GM18507 (cell line): Measurements from ENCODE around the gene AMBRA1.
"Not testable (repeated sequence)": the region's sequence is repeated elsewhere in the genome, so short reads cannot be mapped to it uniquely, and the experiment has no call there.

Source experiments
- DNase-seq: peaks from one replicate; pipeline ENCODE4 v3.0.0; 2011; ENCODE audit warnings: low read depth; ENCODE audit not compliant: insufficient read length; ENCODE audit errors: extremely low spot score
- FAIRE-seq: peaks from 2 replicates; lab custom pipeline; 2011; peaks lifted over from hg19 to GRCh38; lab: Jason Lieb, UNC

The AMBRA1 gene

DNA sequence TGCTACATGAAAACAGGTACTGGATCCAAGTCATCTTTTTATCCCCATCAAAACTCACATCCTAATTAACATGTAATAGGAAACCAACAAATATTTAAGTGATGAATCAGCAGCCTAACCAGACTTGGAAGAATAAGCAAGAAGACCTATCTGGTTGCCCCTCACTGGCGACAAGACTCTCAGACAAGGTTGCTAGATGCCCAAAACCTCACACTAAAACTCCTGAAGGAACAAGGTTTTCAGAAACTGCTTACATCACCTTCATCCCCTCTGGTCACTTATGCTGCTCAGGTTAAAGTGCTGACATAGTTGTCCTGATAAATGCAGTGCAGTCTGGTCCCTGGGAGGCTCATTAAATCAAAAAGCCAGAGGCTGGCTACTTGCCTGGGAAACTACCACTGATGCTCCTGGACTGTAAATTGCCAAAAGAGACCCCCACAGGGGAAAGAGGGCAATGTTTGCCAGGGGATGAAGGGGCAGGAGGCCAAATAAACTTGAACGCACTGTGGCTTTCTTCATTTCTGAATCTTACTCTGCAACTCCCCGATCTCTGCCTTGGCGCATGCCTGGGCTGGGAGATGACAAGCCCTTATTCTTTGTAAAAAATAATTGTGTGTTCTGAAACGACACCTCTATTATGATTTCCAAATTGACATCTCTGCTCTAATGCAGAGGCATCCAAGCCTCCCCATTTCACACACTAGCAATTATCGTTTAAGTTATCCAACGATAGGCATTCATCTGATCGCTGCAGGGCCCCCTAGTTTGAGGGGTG lies 72.7 kb downstream of the AMBRA1 start:
- FAIRE-seq (no peak), DNase-seq (no peak)

- FAIRE-seq (no peak), DNase-seq (no peak)
These were observed 74.5 kb downstream of the AMBRA1 start for GRCh38 chr11:46519351-46519750.

DNA sequence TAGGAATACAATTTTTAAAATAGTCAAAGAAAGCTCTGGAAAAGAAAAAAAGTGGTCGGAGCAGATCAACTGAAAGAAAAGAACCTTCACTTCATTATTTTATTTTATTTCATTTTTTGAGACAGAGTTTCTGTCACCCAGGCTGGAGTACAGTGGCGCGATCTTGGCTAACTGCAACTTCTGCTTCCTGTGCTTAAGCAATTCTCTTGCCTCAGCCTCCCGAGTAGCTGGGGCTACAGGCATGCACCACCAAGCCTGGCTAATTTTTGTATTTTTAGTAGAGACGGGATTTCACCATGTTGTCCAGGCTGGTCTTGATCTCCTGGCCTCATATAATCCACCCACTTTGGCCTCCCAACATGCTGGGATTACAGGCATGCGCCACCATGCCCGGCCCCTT lies 74.9 kb downstream of the AMBRA1 start:
- not testable (repeated sequence) for FAIRE-seq

GRCh38 chr11:46514370-46514769 lies 79.5 kb downstream of the AMBRA1 start:
- FAIRE-seq (no peak), DNase-seq (no peak)

More for the DNA sequence above, 74.9 kb downstream of the AMBRA1 start:
- DNase-seq, result not testable (repeated sequence)

DNA sequence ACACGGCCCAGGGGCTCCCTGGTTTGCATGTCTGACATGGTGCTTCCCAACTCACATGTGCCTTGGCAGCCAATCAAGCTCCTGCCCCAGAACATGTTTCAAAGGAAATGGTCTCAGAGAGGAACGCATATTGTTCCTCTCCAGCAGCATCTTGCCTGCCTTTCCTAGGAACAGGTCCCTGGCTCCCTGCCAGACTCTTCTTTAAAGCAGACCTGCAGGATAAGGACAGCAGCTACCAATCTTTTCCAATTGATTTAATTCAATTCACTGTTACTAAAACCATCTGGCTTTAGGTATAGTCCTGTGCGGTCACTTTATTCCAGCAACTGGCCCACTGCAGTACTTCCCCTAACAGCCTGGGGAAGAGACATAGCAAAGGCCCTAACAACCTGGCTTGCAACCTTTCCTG lies 79.9 kb downstream of the AMBRA1 start:
- DNase-seq (no peak), FAIRE-seq (no peak)

GRCh38 chr11:46512261-46512881 lies 81.5 kb downstream of the AMBRA1 start:
- FAIRE-seq, result no peak
- DNase-seq, result no peak

GRCh38 chr11:46511342-46511741 lies 82.5 kb downstream of the AMBRA1 start:
- DNase-seq (no peak), FAIRE-seq (no peak)

DNA sequence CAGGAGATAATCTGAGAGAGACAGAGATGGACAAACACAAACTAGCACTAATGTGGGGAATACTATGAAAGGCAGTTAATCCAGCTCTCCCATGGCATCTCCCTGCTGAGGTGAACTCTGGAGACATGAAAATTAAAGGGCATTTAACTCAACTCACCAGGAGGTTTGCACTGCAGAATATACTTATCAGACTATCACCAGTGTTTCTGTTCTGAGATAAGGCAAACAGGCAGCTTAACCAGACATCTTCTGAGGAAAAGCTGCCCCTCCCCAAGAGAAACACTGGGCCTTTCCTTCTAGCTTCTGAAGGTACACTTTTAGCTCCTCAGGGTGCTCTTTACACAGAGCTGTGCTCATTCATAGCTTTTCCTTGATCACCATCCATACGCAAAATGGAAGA lies 85.5 kb downstream of the AMBRA1 start:
- FAIRE-seq (no peak), DNase-seq (no peak)

- FAIRE-seq (no peak), DNase-seq (no peak)
These were observed 87.4 kb downstream of the AMBRA1 start for GRCh38 chr11:46506483-46506791.

DNA sequence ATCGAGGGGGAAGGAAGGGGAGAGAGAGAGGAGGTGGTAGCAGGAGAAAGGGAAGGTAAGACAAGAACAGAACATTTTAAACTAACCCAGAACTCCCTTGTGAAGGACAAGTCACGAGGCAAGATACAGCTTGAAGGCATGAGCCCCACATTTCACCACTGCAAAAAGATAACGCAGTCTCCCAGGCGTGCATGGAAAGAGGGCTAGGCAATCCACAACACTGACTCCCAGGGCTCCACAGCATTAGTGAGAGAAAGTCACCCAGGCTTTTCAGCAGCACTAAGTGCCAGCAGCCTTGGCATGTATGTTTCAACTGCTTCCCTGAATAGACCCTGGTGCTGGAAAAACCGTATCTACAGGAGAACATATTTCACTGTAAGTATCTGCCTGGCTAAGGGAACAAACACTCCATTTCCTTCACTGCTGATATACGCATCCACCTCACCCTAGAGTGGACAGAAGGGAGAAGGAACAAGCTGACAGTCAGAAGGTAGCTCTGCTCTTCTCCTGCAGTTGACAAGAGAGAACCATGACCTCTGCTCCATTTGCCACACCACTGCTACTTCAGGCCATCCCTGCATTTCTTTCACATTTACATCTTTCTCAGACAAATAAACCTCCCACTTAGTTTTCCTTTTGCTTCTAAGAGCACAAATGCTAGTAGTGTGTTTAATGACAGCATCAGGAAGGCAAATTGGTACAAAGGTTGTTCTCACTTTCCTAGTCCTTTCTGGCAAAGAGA lies 87.9 kb downstream of the AMBRA1 start:
- DNase-seq, result no peak
- no peak for FAIRE-seq

DNA sequence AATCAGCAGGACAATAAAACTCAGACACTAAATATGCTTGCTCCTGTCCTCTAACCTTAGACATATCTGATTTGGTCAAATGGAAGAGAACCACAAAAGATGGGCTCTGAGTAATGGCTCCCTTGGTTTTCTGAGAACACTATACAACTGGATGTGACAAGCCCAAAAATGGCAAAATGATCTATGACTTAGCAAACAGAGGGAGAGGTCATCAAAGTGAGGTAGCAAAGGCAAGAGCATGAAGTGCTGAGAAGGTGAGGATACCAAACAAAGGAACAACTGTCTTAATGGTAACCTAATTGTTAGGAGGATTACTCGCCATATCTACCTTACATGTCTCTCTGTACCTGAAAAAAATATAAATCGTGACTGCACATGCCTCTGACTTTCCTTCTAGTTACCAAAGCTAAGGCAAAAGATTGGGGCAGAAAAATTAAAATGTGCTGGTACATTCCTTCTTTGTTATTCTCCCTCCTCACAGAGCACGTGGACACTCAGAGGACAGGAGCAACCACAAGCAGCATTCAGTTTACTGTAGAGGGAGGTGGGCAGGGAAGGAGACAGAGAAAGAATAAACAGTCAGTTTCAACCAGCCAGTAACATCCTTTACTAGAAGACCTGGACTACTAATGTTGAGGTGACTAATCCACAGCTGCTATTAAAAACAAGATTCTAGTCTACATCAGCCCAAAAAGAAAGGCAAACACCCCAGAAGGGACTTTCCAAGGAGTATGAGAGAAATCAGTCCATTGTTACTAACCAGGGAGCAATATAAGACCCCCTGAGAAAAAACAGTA lies 88.8 kb downstream of the AMBRA1 start:
- DNase-seq, result no peak
- no peak for FAIRE-seq

GRCh38 chr11:46499821-46500220 lies 94.0 kb downstream of the AMBRA1 start:
- DNase-seq (no peak), FAIRE-seq (no peak)

DNA sequence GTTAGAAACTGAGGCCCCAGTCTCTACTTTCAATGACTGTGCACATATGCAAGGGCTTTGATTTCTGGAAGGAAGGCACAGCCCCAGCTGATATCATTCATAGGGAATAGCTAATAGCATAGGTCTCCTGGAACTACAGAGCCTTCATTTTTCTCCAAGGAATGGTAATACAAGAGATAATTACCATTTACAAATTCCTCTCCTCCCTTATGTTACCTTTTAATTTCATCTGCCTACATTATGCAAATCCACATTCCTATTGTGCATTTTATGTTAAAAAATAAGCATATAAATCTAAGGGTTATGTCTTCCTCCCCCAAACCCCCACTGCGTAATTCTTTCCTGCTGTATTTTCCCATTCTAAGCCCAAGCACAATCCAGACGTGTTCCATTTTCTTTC lies 94.9 kb downstream of the AMBRA1 start:
- DNase-seq (no peak), FAIRE-seq (no peak)

GRCh38 chr11:46498179-46498578 lies 95.6 kb downstream of the AMBRA1 start:
- FAIRE-seq, result no peak

DNA sequence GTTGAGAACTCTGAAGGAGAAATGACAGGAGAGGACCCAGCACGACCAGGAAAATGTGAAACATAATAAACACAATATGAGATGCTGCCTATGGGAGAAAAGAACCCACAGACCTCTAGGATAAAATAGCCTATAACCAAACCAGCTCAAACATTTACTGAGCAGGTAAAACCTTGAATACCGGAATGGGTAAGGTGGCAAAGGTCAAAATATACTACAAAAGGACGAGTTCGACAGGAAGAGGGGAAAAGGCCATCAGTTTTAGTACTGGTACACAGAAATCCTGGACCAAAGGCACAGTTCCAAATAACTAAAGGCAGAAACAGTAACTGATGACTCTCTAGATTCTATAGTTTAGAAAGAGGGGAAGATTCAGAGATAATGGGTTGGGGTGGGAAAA lies 96.3 kb downstream of the AMBRA1 start:
- DNase-seq, result no peak
- no peak for FAIRE-seq

More at GRCh38 chr11:46498179-46498578, 95.6 kb downstream of the AMBRA1 start:
- no peak for DNase-seq

DNA sequence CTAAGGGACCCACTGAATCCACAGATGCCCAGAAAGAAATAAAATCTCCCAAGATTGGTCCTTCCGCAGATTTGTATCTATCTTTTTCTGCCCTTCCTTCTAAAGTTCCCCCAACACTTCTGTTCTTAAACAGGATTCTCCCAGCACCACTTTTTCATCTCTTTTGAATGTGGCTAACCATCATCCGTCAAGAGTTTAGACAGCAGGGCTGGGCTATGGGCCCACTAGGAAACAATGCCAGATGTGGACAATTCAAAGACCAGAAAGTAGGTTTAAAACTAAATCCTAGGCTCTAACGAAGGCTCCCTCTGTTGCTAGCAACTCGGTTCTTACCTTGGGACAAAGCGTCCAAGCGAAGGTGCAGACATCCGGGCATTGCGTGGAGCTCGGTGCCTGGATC lies 100.0 kb downstream of the AMBRA1 start:
- FAIRE-seq, result no peak
- DNase-seq, result no peak

DNA sequence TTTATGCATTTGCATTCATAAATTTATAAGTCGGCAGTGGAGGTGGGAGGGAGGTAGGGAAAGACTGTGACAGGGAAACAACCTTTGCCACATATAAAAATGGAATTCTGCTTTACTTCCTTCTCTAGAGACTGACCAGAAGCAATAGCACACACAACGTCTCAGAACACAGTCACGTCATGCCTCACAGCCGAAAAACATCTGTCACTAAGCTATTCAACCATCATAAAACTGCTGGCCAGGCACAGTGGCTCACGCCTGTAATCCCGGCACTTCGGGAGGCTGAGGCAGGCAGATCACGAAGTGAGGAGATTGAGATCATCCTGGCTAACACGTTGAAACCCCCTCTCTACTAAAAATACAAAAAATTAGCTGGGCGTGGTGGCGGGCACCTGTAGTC lies 101.3 kb downstream of the AMBRA1 start:
- FAIRE-seq (no peak), DNase-seq (no peak)

- no peak for FAIRE-seq
- DNase-seq, result no peak
These were observed 102.0 kb downstream of the AMBRA1 start for GRCh38 chr11:46491661-46492330.

- DNase-seq (no peak), FAIRE-seq (no peak)
These were observed 103.2 kb downstream of the AMBRA1 start for GRCh38 chr11:46490666-46491065.
